ENCODE results near the gene SLC9C1. TPM values are rescaled to one million over a fixed set of nuclear protein-coding genes. Genes with fewer than 3 reads are reported as not detected.

The SLC9C1 gene
- total RNA-seq, 1 experiment from 2014 or later = 0.79 TPM

GRCh38 chr3:112143251-112143650 lies 150.8 kb downstream of the SLC9C1 start:
- Histone ChIP-seq H3K36me3 (ENCODE audit: control insufficient read depth in 1 of 2, insufficient read depth in 2 of 2, low read length in 2 of 2) (no peaks in the 10 kb centered on the region), H3K4me2 (ENCODE audit: low read length) (no peak overlapping the region), H3K9ac (ENCODE audit: low read length) (no peak overlapping the region), H3K4me1 (ENCODE audit: control insufficient read depth in 1 of 2, insufficient read depth in 2 of 2, low read length in 2 of 2) (no peaks in the 10 kb centered on the region), H3K9me3 (ENCODE audit: control insufficient read depth in 1 of 2, insufficient read depth in 1 of 2, low read depth in 1 of 2, low read length in 2 of 2) (peaks cover 0 to 7% of the 10 kb centered on the region in 2 experiments; a peak in 1 of 4 replicates), H3K27ac (ENCODE audit: low read depth, low read length) (no peak overlapping the region), H2AFZ (ENCODE audit: low read depth, low read length, poor library complexity, severe bottlenecking) (no peak overlapping the region), H4K20me1 (ENCODE audit: insufficient read depth) (no peaks in the 10 kb centered on the region), H3K79me2 (ENCODE audit: insufficient read depth, low read length) (no peaks in the 10 kb centered on the region), H3K27me3 (ENCODE audit: insufficient read depth, low read length) (no peaks in the 10 kb centered on the region), H3K9me2 (ENCODE audit: insufficient read depth) (no peaks in the 10 kb centered on the region), H3K4me3 (replicated peaks in 1 of 2; ENCODE audit: low read depth in 1 of 2, low read length in 2 of 2) (no peak overlapping the region)
- BruUV-seq (replicated peaks) = no TSS peak
- CTCF ChIA-PET = no interaction called here
- DNase-seq (ENCODE audit: low read depth, low spot score) (no peak), ATAC-seq (no peak)
- RAD21 ChIA-PET (ENCODE audit: low non-redundant PET in 1 of 2, low total read pairs in 2 of 2, uncharacterized antibody in 2 of 2, unreplicated experiment in 2 of 2) = no interaction called here
- no peak for TF ChIP-seq ZBTB33 (IDR thresholded peaks at IDR 0.05; ENCODE audit: extremely low read depth, insufficient replicate concordance, low read length)
- TF ChIP-seq RAD21 (IDR thresholded peaks at IDR 0.05; ENCODE audit: low read depth) = no peak
- TF ChIP-seq SIN3A (IDR thresholded peaks at IDR 0.05; ENCODE audit: low read depth) = no peak
- TF ChIP-seq CEBPB (IDR thresholded peaks at IDR 0.05; ENCODE audit: low read depth) = no peak
- no peak for TF ChIP-seq JUND (IDR thresholded peaks at IDR 0.05)
- no peak for TF ChIP-seq POLR2AphosphoS5 (IDR thresholded peaks at IDR 0.05; ENCODE audit: low read depth, low read length)
- no peak for TF ChIP-seq ZFX (IDR thresholded peaks at IDR 0.05)
- no peak for TF ChIP-seq REST (IDR thresholded peaks at IDR 0.05; ENCODE audit: low read depth)
- TF ChIP-seq TCF7L2 (IDR thresholded peaks at IDR 0.05; ENCODE audit: borderline replicate concordance, extremely low read depth, insufficient read depth, insufficient read length) = no peak
- no peak for TF ChIP-seq ELF1 (IDR thresholded peaks at IDR 0.05; ENCODE audit: borderline replicate concordance, low read depth)
- no peak for TF ChIP-seq YY1 (IDR thresholded peaks at IDR 0.05; ENCODE audit: extremely low read depth, insufficient replicate concordance, low read depth, low read length)
- TF ChIP-seq EZH2 (IDR thresholded peaks at IDR 0.05) = no peak
- TF ChIP-seq CBX3 (IDR thresholded peaks at IDR 0.05; ENCODE audit: low read depth) = no peak
- TF ChIP-seq MAX (IDR thresholded peaks at IDR 0.05) = no peak
- TF ChIP-seq ZNF274 (IDR thresholded peaks at IDR 0.05; ENCODE audit: low read depth, low read length) = no peak
- TF ChIP-seq SRF (IDR thresholded peaks at IDR 0.05; ENCODE audit: low read depth) = no peak
- no peak for TF ChIP-seq EGR1 (IDR thresholded peaks at IDR 0.05; ENCODE audit: low read depth)
- POLR2A ChIA-PET = no interaction called here
- intact Hi-C loops (cut with micrococcal nuclease) = no loop called here

All from HCT116 (cell line).